K562 (cell line): ENCODE data around the gene ADPRHL1. TPM values are rescaled to one million over a fixed set of nuclear protein-coding genes. Genes with fewer than 3 reads are reported as not detected.
A peak's percentile ranks its signal among the peaks of the same experiment; 100 is the strongest.

ENCODE experiments used
- ADNP ChIP-seq: fragments of 200-800 bp; sonication (Bioruptor generic); IDR thresholded peaks from 2 replicates; pipeline ENCODE4 v1.6.1; 2016; ENCODE audit warnings: missing genetic modification characterization, missing compliant biosample characterization
- ARID3B ChIP-seq: fragments of 250-450 bp; sonication (Bioruptor Pico); IDR thresholded peaks from 2 replicates; pipeline ENCODE4 v1.4.0; 2020; ENCODE audit warnings: borderline replicate concordance
- ATF7 ChIP-seq: fragments of 450-650 bp; IDR thresholded peaks from 2 replicates; pipeline ENCODE4 v1.7.1; 2014; ENCODE audit warnings: mild to moderate bottlenecking, moderate library complexity
- BHLHE40 ChIP-seq: IDR thresholded peaks from 2 replicates; pipeline ENCODE4 v1.6.1; 2011; ENCODE audit warnings: low read length, improper control_type of control experiment
- BRCA1 ChIP-seq, 2 experiments: fragments of 450-650 bp in 1 of 2; sonication (generic) in 1 of 2; formaldehyde crosslinking in 1 of 2; IDR thresholded peaks; 2 replicates each; pipeline versions ENCODE4 v1.5.0 to v1.6.1; 2017 to 2020; ENCODE audit warnings: mild to moderate bottlenecking in 1 of 2, missing genetic modification reagents in 1 of 2
- CBFA2T3 ChIP-seq: fragments of 450-650 bp; IDR thresholded peaks from 2 replicates; pipeline ENCODE4 v1.6.1; 2017
- CREB1 ChIP-seq, 2 experiments: sonication (generic) in 1 of 2; formaldehyde crosslinking in 1 of 2; IDR thresholded peaks; 2 replicates each; pipeline versions ENCODE4 v1.6.1 to v1.8.0; 2012 to 2022; ENCODE audit warnings: inconsistent platforms in 1 of 2, mild to moderate bottlenecking in 1 of 2, missing genetic modification reagents in 1 of 2, moderate library complexity in 1 of 2
- CTCFL ChIP-seq: IDR thresholded peaks from 2 replicates; pipeline ENCODE4 v1.6.1; 2011; ENCODE audit warnings: borderline replicate concordance, low read depth, mild to moderate bottlenecking, moderate library complexity, low read length; ENCODE audit not compliant: insufficient read depth, poor library complexity, severe bottlenecking
- DIDO1 ChIP-seq: fragments of 450-650 bp; IDR thresholded peaks from 2 replicates; pipeline ENCODE4 v1.6.1; 2016; ENCODE audit warnings: low read depth, missing biosample characterization, missing genetic modification characterization
- DLX4 ChIP-seq: fragments of 250-450 bp; sonication (Bioruptor Pico); IDR thresholded peaks from 2 replicates; pipeline ENCODE4 v1.6.1; 2021; ENCODE audit warnings: mild to moderate bottlenecking
- KDM1A ChIP-seq, 2 experiments: fragments of 450-650 bp; IDR thresholded peaks; 2 replicates each; pipeline ENCODE4 v1.6.1; 2016; ENCODE audit warnings: mild to moderate bottlenecking in 2 of 2
- LARP7 ChIP-seq: fragments of 450-650 bp; IDR thresholded peaks from 2 replicates; pipeline ENCODE4 v1.6.1; 2016
- MAFG ChIP-seq: fragments of 450-650 bp; conservative IDR thresholded peaks from 2 replicates; pipeline ENCODE4 v1.6.1; 2016; ENCODE audit warnings: missing genetic modification characterization, missing compliant biosample characterization
- NR2C2 ChIP-seq, 2 experiments: fragments of 200-800 bp in 1 of 2; sonication (Bioruptor generic) in 1 of 2; sonication (generic) in 1 of 2; formaldehyde crosslinking in 1 of 2; IDR thresholded peaks; 2 replicates each; pipeline versions ENCODE4 v1.6.1 to v1.8.0; 2016 to 2022; ENCODE audit warnings: mild to moderate bottlenecking in 1 of 2, missing compliant biosample characterization in 1 of 2, missing genetic modification characterization in 1 of 2, missing genetic modification reagents in 1 of 2
- PTRF ChIP-seq: fragments of 450-650 bp; IDR thresholded peaks from 2 replicates; pipeline ENCODE4 v1.6.1; 2016; ENCODE audit warnings: mild to moderate bottlenecking, missing genetic modification characterization, missing compliant biosample characterization
- RAD51 ChIP-seq: fragments of 450-650 bp; IDR thresholded peaks from 2 replicates; pipeline ENCODE4 v1.7.1; 2016; ENCODE audit warnings: low read depth, mild to moderate bottlenecking, borderline replicate concordance
- RBM22 ChIP-seq: fragments of 200-400 bp; formaldehyde crosslinking; IDR thresholded peaks from 2 replicates; pipeline ENCODE4 v1.6.1; 2018; ENCODE audit warnings: low read length, low read depth; ENCODE audit not compliant: poor library complexity, severe bottlenecking
- SRSF1 ChIP-seq: fragments of 200-400 bp; formaldehyde crosslinking; IDR thresholded peaks from 2 replicates; pipeline ENCODE4 v1.6.1; 2017; ENCODE audit warnings: mild to moderate bottlenecking, low read depth, low read length, moderate library complexity
- ZC3H8 ChIP-seq: fragments of 450-650 bp; IDR thresholded peaks from 2 replicates; pipeline ENCODE4 v1.6.1; 2017
- ZNF165 ChIP-seq: fragments of 250-450 bp; sonication (Bioruptor Pico); IDR thresholded peaks from 2 replicates; pipeline ENCODE4 v1.4.0; 2020; ENCODE audit warnings: borderline replicate concordance
- ZNF175 ChIP-seq: fragments of 200-800 bp; sonication (Bioruptor generic); IDR thresholded peaks from 2 replicates; pipeline ENCODE4 v1.6.1; 2016; ENCODE audit warnings: low read depth, mild to moderate bottlenecking, missing genetic modification characterization, missing compliant biosample characterization
- ZNF280A ChIP-seq: fragments of 450-650 bp; IDR thresholded peaks from 2 replicates; pipeline ENCODE4 v1.6.1; 2018; ENCODE audit warnings: mild to moderate bottlenecking, low read depth; ENCODE audit not compliant: partially characterized antibody
- ZNF586 ChIP-seq: fragments of 450-650 bp; formaldehyde crosslinking; conservative IDR thresholded peaks from 2 replicates; pipeline ENCODE4 v1.4.0; 2020; ENCODE audit warnings: mild to moderate bottlenecking, moderate library complexity
- polyA plus RNA-seq, 8 experiments: library from polyadenylated mRNA; depleted of rRNA in 4 of 8; stranded (reverse) in 5 of 8; unstranded in 3 of 8; fragments of >200 nt; fragmentation: Nextera tagmentation in 2 of 8; fragmentation: Illumina TruSeq in 1 of 8; extraction: Ambion mirVana in 2 of 8; extraction: Trizol in 1 of 8; gene quantifications; 2 replicates each; pipeline versions ENCODE4 v1.2.1 to v1.2.3, GENCODE V29; 2011 to 2014; ENCODE audit warnings: inconsistent platforms in 1 of 8, missing spikeins in 1 of 8
- total RNA-seq, 7 experiments: library from RNA; depleted of rRNA in 6 of 7; stranded (reverse); fragments of >200 nt in 6 of 7; fragmentation: Illumina TruSeq in 2 of 7; extraction: Trizol in 2 of 7; gene quantifications; 2 replicates each; pipeline versions ENCODE4 v1.2.1 to v1.2.3, GENCODE V29; 2011 to 2021; ENCODE audit warnings: low replicate concordance in 1 of 7

ADPRHL1 gene
- total and polyA plus RNA-seq, 9 of the 15 experiments (the other 6 are each of a cell fraction or from before 2014, with no cell fraction given), result 0.06 to 0.76 (median 0.37) TPM; not detected in 1

- TF ChIP-seq CTCFL, result no peak
- peak; percentile 89 for TF ChIP-seq CBFA2T3
- no peak for TF ChIP-seq ZNF586 (CRISPR knock-in tag)
- 0 out of 2 replicates have a peak, but pooled peaks have one; percentile 21 for TF ChIP-seq ATF7
- no peak for TF ChIP-seq ADNP (tag)
- TF ChIP-seq SRSF1, result no peak
- TF ChIP-seq LARP7, result no peak
- no peak for TF ChIP-seq BRCA1 (IDR thresholded peaks at IDR 0.05)
- no peak for TF ChIP-seq BRCA1 (CRISPR knock-in tag; IDR thresholded peaks at IDR 0.05)
- no peak for TF ChIP-seq ZNF175 (CRISPR knock-in tag)
- TF ChIP-seq PTRF (tag), result no peak
- peak in 1 of 2 experiments; percentile 27; a peak in 1 of 4 replicates for TF ChIP-seq KDM1A (IDR thresholded peaks at IDR 0.05)
- no peak for TF ChIP-seq DIDO1
- no peak for TF ChIP-seq ZC3H8
- no peak for TF ChIP-seq ZNF280A
- TF ChIP-seq MAFG (tag), result no peak
- TF ChIP-seq DLX4 (CRISPR knock-in tag), result no peak
- peak; percentile 57 for TF ChIP-seq BHLHE40
- no peak for TF ChIP-seq RBM22
- no peak for TF ChIP-seq ZNF165 (CRISPR knock-in tag)
- TF ChIP-seq RAD51, result no peak
- no peak for TF ChIP-seq NR2C2 (CRISPR knock-in tag; IDR thresholded peaks at IDR 0.05)
- TF ChIP-seq NR2C2 (tag; IDR thresholded peaks at IDR 0.05), result no peak
- TF ChIP-seq CREB1 (IDR thresholded peaks at IDR 0.05), result peak; percentile 17; the same call in 1 of the 2 replicates
- TF ChIP-seq CREB1 (CRISPR knock-in tag; IDR thresholded peaks at IDR 0.05), result no peak
- no peak for TF ChIP-seq ARID3B (CRISPR knock-in tag)
These were observed 33.6 kb downstream of the ADPRHL1 start (continued) for GRCh38 chr13:113419531-113420193.
